ENCODE data around the gene HIKESHI.

HIKESHI gene

GRCh38 chr11:86374069-86374468 lies 72.0 kb downstream of the HIKESHI start:
- DNase-seq (ENCODE audit: low read depth in 1 of 2, low spot score in 1 of 2): no peak

- DNase-seq (ENCODE audit: low read depth in 1 of 2, low spot score in 1 of 2): no peak
Observed at GRCh38 chr11:86374586-86374985, 72.5 kb downstream of the HIKESHI start, which contains the start of gene CCDC81. CCDC81 (plus strand) TSS chr11:86374887; CDS start chr11:86375164, 277 bp downstream.

GRCh38 chr11:86377972-86378371 lies 75.9 kb downstream of the HIKESHI start:
- DNase-seq (ENCODE audit: low read depth in 1 of 2, low spot score in 1 of 2): no peak

GRCh38 chr11:86380295-86381059 lies 78.4 kb downstream of the HIKESHI start:
- DNase-seq (ENCODE audit: low read depth in 1 of 2, low spot score in 1 of 2): no peak

GRCh38 chr11:86383041-86383955 lies 81.3 kb downstream of the HIKESHI start:
- no peak for DNase-seq (ENCODE audit: low read depth in 1 of 2, low spot score in 1 of 2)

- no peak for DNase-seq (ENCODE audit: low read depth in 1 of 2, low spot score in 1 of 2)
Observed at GRCh38 chr11:86386283-86386682, 84.2 kb downstream of the HIKESHI start.

GRCh38 chr11:86386746-86387145 lies 84.7 kb downstream of the HIKESHI start:
- no peak for DNase-seq (ENCODE audit: low read depth in 1 of 2, low spot score in 1 of 2)

GRCh38 chr11:86388198-86388597 lies 86.2 kb downstream of the HIKESHI start:
- no peak for DNase-seq (ENCODE audit: low read depth in 1 of 2, low spot score in 1 of 2)

GRCh38 chr11:86390487-86390886 lies 88.4 kb downstream of the HIKESHI start:
- no peak for DNase-seq (ENCODE audit: low read depth in 1 of 2, low spot score in 1 of 2)

GRCh38 chr11:86395061-86395551 lies 93.1 kb downstream of the HIKESHI start:
- DNase-seq (ENCODE audit: low read depth in 1 of 2, low spot score in 1 of 2): no peak

All from activated CD4-positive, alpha-beta T cell treated with anti-CD3 and anti-CD28 coated beads, Interleukin-2, amount 50 U/mL, for 24 hours (primary cell).